NCI-H128 (cell line): ENCODE measurements around the gene WASF2.
A peak's percentile ranks its signal among the peaks of the same experiment; 100 is the strongest.
"Not testable (repeated sequence)": the region's sequence is repeated elsewhere in the genome, so short reads cannot be mapped to it uniquely, and the experiment has no call there.

Experiments used
- DNase-seq: peaks from one replicate; lab custom pipeline; 2025; ENCODE audit not compliant: unreplicated experiment; lab: John Stamatoyannopoulos, UW

Gene WASF2, protein sequence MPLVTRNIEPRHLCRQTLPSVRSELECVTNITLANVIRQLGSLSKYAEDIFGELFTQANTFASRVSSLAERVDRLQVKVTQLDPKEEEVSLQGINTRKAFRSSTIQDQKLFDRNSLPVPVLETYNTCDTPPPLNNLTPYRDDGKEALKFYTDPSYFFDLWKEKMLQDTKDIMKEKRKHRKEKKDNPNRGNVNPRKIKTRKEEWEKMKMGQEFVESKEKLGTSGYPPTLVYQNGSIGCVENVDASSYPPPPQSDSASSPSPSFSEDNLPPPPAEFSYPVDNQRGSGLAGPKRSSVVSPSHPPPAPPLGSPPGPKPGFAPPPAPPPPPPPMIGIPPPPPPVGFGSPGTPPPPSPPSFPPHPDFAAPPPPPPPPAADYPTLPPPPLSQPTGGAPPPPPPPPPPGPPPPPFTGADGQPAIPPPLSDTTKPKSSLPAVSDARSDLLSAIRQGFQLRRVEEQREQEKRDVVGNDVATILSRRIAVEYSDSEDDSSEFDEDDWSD

DNA sequence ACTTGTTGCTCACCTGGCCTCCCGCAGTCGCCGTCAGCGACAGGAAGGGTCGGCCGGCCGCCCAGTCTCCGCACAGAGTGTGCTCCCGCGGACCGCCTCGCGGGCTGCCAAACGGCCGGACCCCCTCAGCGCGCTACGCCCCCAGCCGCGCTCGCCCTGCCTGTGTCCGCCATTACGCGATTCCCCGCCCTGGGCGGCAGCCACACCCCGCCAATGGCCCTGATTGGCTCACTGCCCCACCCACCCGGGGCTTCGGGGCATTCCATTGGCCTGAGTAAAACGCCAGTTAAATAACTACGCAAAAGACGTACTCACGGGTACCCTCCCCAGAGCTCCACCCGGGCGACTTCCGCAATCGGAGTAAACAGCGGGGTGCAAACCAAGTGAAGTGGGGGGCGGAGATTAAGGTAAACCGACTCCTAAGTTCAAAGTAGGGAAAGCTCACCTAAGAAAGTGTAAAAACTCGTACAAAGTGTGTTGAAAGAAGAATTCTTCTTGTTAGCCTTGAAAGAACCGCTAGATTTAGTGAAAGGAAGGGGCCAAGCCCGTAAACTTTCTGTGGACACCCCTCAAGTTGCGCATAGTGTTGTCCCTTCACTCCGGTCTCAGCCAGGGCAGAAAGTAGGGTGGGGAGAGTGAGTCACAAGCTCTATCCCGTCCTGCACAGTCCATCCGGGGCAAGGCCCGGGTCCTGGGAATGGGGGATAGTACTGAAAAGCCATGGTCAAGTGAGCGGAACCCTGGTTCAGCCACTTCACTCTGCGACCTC, at the start of gene WASF2:
WASF2 (minus strand) TSS at position 195 of the 769 bp plus-strand sequence. CDS start 61,277 bp downstream, outside the sequence.
- peak; percentile 98 for DNase-seq

GRCh38 chr1:27538793-27539192, 48.8 kb upstream of the WASF2 start:
- no peak for DNase-seq

- DNase-seq: not testable (repeated sequence)
Observed at GRCh38 chr1:27538305-27538676, 48.3 kb upstream of the WASF2 start.

GRCh38 chr1:27536767-27537166, 46.8 kb upstream of the WASF2 start:
- no peak for DNase-seq

DNA sequence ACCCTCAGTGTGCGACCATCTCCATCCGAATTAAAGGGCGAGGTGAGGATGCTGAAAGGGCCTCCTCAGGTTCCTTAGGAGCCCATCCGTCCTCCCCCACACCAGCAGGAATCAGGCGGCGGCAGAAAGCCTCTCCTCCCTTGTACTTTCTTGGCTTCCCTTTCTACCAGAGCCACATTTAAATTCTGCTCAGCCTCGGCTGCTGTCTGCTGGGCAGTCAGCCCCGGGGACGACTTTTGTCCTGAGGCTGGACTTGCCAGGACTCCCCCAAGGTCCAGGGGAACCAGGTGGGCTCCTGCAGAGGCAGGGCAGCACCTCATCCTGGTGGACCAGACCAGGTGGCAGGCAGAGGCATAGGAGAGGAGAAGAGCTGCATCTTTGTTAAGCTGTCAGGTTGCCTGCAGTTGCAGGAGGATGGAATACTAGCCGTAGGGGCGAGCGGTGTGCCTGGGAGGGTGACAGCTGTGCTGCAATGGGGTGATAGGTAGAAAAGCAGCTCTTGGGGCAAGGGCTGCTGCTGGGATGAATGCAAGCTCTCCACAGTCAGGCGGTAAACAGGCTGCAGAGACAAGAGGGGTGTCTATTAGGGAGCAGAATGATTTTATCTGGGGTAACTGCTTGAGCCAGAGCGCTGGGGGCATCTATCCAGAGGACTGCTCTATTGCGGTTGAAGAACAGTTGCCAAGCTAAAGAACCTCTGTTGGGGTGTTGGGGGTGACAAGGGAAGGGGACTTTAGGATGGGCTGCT, 46.2 kb upstream of the WASF2 start:
- DNase-seq: no peak

- DNase-seq: no peak
Observed at GRCh38 chr1:27535386-27535785, 45.4 kb upstream of the WASF2 start.

DNA sequence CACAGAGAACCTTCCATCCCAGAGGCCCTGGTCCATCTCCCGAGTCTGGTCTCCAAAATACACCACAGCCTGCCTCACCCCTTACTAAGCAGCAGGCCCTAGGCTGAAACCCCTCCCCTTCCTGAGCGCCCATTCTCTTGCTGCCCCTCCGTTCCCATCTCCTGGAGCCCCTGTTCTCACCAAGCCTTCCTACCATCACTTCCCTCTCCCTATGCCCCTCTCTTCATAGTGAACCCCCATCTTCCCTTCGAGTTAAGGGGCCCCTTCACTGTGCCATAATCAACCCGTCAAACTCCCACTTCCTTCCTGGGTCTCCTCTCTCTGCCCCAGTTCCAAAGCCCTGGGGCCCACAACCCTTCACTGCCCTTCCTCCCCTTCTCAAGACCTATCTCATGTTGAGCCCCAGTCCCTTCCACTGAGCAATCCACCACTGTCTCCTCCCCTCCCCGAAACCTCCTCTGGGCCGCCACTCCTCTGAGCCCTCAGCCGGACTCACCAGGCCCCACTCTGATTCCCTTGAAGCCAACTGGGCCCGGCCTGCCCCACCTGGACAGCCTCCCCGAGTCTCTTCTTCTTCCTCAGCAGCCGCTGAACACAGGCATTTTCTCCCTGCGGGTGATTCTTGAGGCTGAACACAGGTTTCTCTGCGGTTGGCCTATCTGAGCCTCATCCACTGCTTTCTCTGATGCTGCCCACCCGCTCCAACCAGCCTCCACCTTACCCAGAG, 42.2 kb upstream of the WASF2 start:
- DNase-seq: no peak

DNA sequence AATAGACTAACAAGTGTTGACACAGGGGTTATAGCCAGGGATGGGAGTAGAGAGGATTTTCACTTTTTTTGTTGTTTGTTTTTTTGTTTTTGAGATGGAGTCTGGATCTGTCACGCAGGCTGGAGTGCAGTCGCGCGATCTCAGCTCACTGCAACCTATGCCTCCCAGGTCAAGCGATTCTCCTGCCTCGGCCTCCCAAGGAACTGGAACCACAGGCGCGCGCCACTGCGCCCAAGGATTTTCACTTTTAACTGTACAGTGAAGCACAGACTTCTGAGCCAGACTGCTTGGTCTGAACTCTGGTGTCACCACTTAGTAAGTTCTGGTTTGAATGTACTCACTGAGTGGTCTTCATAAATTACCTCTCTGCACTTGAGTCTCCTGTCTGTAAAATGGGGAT, 40.2 kb upstream of the WASF2 start:
- no peak for DNase-seq

DNA sequence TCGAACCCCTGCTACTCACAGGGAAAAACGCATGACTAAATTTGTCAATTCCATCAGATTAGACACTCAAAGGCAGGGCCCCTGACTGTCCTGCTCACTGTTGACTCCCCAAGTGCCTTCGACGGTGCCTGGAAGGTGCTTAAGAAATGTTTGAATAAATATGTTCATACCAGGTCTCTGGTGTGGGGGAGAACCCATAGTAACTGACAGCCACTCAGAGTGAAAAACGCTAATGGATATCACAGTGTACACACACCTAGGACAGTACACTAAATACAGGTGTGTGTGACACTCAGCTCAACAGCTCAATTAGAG, 39.7 kb upstream of the WASF2 start:
- no peak for DNase-seq

DNA sequence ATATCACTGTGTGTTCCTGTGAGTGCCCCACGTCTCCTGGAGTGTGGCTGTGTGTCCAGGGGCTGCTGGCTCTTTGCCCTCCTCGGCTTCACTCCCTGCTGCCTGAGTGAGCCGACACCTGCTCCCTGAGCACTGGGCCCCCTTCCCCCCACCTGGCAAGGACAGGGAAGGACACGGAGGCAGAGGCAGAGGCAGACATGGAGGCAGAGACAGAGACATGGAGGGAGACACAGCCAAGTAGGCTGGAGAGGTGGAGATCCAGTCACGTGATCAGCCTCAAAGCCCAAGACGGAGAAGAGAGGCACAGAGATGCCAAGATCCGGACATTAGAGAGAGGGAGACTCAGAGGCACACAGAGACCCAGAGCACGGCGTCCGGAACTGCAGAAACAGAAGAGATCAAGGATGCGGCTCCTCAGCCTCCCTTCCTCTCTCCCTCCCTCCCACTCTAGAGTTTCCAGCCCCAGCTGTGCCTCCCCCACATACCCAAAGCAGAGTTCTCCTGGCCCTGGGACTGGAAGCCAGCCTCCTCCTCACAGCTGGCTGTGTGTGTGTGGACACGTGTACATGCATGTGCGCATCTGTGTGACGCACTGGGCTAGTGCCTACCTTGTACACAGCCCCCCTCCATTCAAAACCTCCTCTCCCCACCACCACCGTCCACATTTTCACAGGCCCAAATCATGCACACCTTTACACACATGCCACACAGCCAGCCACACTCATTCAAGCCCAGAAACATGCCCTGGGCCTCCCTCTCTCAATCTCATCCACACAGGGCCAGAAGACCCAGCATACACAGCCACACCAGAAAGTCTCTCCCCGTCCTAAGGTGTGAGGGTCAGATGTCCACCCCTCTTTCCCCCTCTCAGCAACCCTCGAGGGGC, 39.1 kb upstream of the WASF2 start:
- peak; percentile 46 for DNase-seq

GRCh38 chr1:27527890-27528817, 38.2 kb upstream of the WASF2 start:
- DNase-seq: peak; percentile 96

GRCh38 chr1:27527223-27527889, 37.4 kb upstream of the WASF2 start:
- DNase-seq: peak; percentile 90

GRCh38 chr1:27526569-27527222, 36.7 kb upstream of the WASF2 start:
- no peak for DNase-seq

- DNase-seq: peak; percentile 26
Observed at GRCh38 chr1:27525296-27526272, 35.6 kb upstream of the WASF2 start.

- no peak for DNase-seq
Observed at GRCh38 chr1:27523337-27524020, 33.5 kb upstream of the WASF2 start.
